Psoas muscle (tissue), 8 donors: ENCODE results near the gene GOLGA6L24. TPM values are rescaled to one million over a fixed set of nuclear protein-coding genes. Genes with fewer than 3 reads are reported as not detected.
"Not testable (repeated sequence)": the region's sequence is repeated elsewhere in the genome, so short reads cannot be mapped to it uniquely, and the experiment has no call there.

ENCODE experiments used
- ATAC-seq, 4 donors: fragments of 200-7000 bp; cut with Tn5 transposase; one replicate each; pipeline ENCODE4 v1.9.1; 2020; ENCODE audit warnings: moderate library complexity in 3 of 4, mild to moderate bottlenecking in 2 of 4
- DNase-seq, 2 donors: peaks; one replicate each; pipeline ENCODE4 v3.0.0-alpha.2; 2020
- H3K27ac ChIP-seq: fragments of 200-600 bp; one replicate; pipeline ENCODE4 v1.8.0; 2022
- H3K27me3 ChIP-seq, 3 donors: fragments of 200-600 bp in 1 of 3; one replicate each; pipeline versions ENCODE4 v1.6.1 to v1.8.0; 2013 to 2022; ENCODE audit warnings: low read length in 2 of 3, mild to moderate bottlenecking in 2 of 3, moderate library complexity in 1 of 3; ENCODE audit not compliant: insufficient read depth in 3 of 3
- H3K36me3 ChIP-seq, 2 donors: fragments of 200-600 bp in 1 of 2; one replicate each; pipeline versions ENCODE4 v1.6.1 to v1.8.0; 2013 to 2022; ENCODE audit warnings: low read depth in 1 of 2, mild to moderate bottlenecking in 1 of 2, moderate library complexity in 1 of 2; ENCODE audit not compliant: insufficient read depth in 1 of 2
- H3K4me1 ChIP-seq: fragments of 200-600 bp; one replicate; pipeline ENCODE4 v1.8.0; 2022
- H3K4me3 ChIP-seq: fragments of 200-600 bp; one replicate; pipeline ENCODE4 v1.8.0; 2022; ENCODE audit warnings: mild to moderate bottlenecking
- H3K9me3 ChIP-seq: fragments of 200-600 bp; one replicate; pipeline ENCODE4 v1.8.0; 2022
- WGBS, 3 donors: extraction: QIAGEN DNeasy Blood & Tissue Kit; methylation state at CpG; one replicate each; pipeline versions ENCODE4 v1.1.6 to v1.1.7; 2013; 5-methylcytosine and 5-hydroxymethylcytosine counted together
- intact Hi-C, 2 donors: fragments of 100-400 bp; cut with DNase I; formaldehyde crosslinking; loops; one replicate each; pipeline versions ENCODE4 v1.11.0 to v1.14.2; 2022
- polyA plus RNA-seq, 3 donors: library from polyadenylated mRNA; stranded (reverse); fragments of 200-250 nt; gene quantifications; one replicate each; pipeline ENCODE4 v1.2.3, GENCODE V29; 2013
- total RNA-seq, 4 donors: library from RNA; stranded (reverse); fragmentation: NEBNext Ultra II Directional in 2 of 4; extraction: Animal tissue kit (Norgen Biotek cat#: 25700) in 2 of 4; gene quantifications; one replicate each; pipeline versions ENCODE4 v1.2.1 to v1.2.4, GENCODE V29; 2021 to 2023
- donor health status: healthy with polysubstance abuse.
- donor health status: DM: no; HTN: no; CAD: no; lungs with moderate emphysema.
- donor health status: Bipolar disorder and iron deficiency.
- donor health status: healthy.
- donor health status: DM: yes; HTN: yes; CAD: no.
- donor health status: DM: no; HTN: no; CAD: no.
- donor health status: DM: no; HTN: no; CAD: no.
- donor health status: DM: yes; HTN: yes; CAD: no.

GOLGA6L24 gene
- total and polyA plus RNA-seq, 7 donors, result not detected

DNA sequence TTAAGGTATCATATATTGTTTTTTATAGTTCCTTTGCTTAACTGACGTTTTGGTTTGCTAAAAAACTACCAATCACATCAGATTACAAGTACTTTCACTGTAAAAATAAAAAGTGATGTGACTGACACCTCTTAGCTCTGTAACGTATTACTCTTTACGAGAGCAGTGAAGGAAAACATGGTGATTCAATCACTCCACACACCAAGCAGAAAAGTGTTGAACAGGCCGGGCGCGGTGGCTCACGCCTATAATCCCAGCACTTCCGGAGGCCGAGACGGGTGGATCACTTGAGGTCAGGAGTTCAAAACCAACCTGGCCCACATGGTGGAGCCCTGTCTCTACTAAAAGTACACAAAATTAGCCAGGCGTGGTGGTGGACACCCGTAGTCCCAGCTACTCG is 39.8 kb downstream of the GOLGA6L24 start:
- H3K4me3 ChIP-seq, H3K27ac ChIP-seq, H3K4me1 ChIP-seq, H3K27me3 ChIP-seq, H3K9me3 ChIP-seq, DNase-seq, intact Hi-C loops, ATAC-seq: not testable (repeated sequence)
- H3K36me3 ChIP-seq, result peaks cover 2 to 25% of the 10 kb centered on the region in 2 donors
- WGBS, 3 donors, result 88 to 94% (median 89%) methylated on average over 10 to 13 of the region's 13 CpGs

DNA sequence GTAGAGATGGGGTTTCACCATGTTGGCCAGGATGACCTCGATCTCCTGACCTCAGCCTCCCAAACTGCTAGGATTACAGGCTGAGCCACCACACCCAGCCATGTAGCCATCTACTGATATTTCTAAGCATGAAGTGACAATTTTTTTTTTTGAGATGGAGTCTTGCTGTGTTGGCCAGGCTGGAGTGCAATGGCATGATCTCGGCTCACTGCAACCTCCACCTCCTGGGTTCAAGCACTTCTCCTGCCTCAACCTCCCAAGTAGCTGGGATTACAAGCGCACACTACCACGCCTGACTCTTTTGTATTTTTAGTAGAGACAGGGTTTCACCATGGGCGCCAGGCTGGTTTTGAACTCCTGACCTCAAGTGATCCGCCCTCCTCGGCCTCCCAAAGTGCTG is 40.9 kb downstream of the GOLGA6L24 start:
- DNase-seq, H3K4me1 ChIP-seq, H3K27ac ChIP-seq, H3K27me3 ChIP-seq, H3K9me3 ChIP-seq, ATAC-seq, H3K4me3 ChIP-seq, intact Hi-C loops: not testable (repeated sequence)
- H3K36me3 ChIP-seq, result peaks cover 2 to 25% of the 10 kb centered on the region in 2 donors
- WGBS, 3 donors, result 97 to 99% (median 99%) methylated on average over 7 of the region's 7 CpGs

DNA sequence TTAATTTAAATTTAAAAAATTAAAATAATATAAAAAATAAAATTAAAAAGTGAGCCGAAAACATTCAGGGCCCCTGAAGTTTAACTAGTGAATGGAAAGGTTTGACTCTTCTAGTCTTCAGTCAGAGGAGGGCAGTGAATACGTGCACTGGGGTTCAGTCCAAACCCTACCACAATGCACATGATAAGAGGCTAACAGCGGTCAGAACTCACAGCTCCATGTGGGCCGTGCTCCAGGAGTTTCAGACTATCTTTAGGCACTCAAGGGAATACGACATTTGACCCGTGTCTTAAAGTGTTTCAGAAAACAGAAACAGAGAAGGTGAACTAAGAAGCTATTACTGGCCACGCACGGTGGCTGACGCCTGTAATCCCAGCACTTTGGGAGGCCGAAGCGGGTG is 47.4 kb downstream of the GOLGA6L24 start:
- H3K27ac ChIP-seq, H3K27me3 ChIP-seq, H3K9me3 ChIP-seq, H3K4me1 ChIP-seq, H3K4me3 ChIP-seq, DNase-seq, H3K36me3 ChIP-seq, intact Hi-C loops: not testable (repeated sequence)
- ATAC-seq, result peak in 3 of 4 donors; percentile 44 to 83 (median 77)
- WGBS, 3 donors, result 47 to 84% (median 49%) methylated on average over 9 to 11 of the region's 11 CpGs

DNA sequence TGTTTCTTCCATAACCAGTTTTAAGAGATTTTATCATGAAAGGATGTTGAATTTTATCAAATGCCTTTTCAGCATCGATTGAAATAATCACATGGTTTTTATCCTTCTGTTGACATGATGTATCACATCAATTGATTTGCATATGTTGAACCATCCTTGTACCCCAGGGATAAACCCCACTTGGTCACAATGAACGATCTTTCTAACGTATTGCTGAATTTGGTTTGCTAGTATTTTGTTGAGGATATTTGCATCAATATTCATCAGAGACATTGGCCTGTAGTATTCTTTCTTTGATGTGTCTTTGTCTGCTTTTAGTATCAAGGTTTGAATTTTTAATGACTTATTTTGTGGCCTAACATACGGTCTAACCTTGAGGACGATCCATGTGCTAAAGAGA is 49.2 kb downstream of the GOLGA6L24 start:
- H3K9me3 ChIP-seq, DNase-seq, intact Hi-C loops, H3K27me3 ChIP-seq, H3K4me3 ChIP-seq, H3K27ac ChIP-seq, ATAC-seq, H3K36me3 ChIP-seq, H3K4me1 ChIP-seq: not testable (repeated sequence)
- 98 to 100% (median 100%) methylated on average over 5 of the region's 5 CpGs for WGBS, 3 donors

Other genes with a start within 250 kb of the GOLGA6L24 start
- 10 to 100 TPM; 40.3 to 59.7 (median 44.1) TPM for gene HERC2, start 35.9 kb downstream of the GOLGA6L24 start, total RNA-seq
- 10 to 100 TPM; 23.9 to 44.9 (median 37.7) TPM for gene HERC2, start 35.9 kb downstream of the GOLGA6L24 start, polyA plus RNA-seq
- gene GOLGA8F, start 20.6 kb upstream of the GOLGA6L24 start, total RNA-seq, result not detected
- gene GOLGA8F, start 20.6 kb upstream of the GOLGA6L24 start, polyA plus RNA-seq, result not detected
- gene GOLGA8G, start 174.9 kb upstream of the GOLGA6L24 start, total RNA-seq, result not detected
- not detected for gene GOLGA8G, start 174.9 kb upstream of the GOLGA6L24 start, polyA plus RNA-seq
- gene GOLGA6L25, start 195.5 kb upstream of the GOLGA6L24 start, total RNA-seq, result not detected
- gene GOLGA6L25, start 195.5 kb upstream of the GOLGA6L24 start, polyA plus RNA-seq, result not detected